ENCODE data around the gene GLYAT. TPM values are rescaled to one million over a fixed set of nuclear protein-coding genes. Genes with fewer than 3 reads are reported as not detected.

The GLYAT gene
- total RNA-seq, 4 donors from 2014 or later: 0.36 to 0.42 TPM; not detected in 2

- 90% methylated on average over 2 of the region's 2 CpGs for WGBS
- Histone ChIP-seq H3K27me3 (no peaks in the 10 kb centered on the region), H3K36me3 (no peaks in the 10 kb centered on the region), H3K4me1 (no peaks in the 10 kb centered on the region), H3K27ac (peak overlapping the region; percentile 38), H3K4me3 (no peak overlapping the region), H3K9me3 (no peaks in the 10 kb centered on the region)
- DNase-seq (ENCODE audit: low spot score in 2 of 2): no peak
- no peak for TF ChIP-seq CTCF (IDR thresholded peaks at IDR 0.05)
- no peak for TF ChIP-seq POLR2A (IDR thresholded peaks at IDR 0.05)
- TF ChIP-seq POLR2AphosphoS5 (IDR thresholded peaks at IDR 0.05): no peak
Measured at GRCh38 chr11:58770166-58770565, 38.4 kb upstream of the GLYAT start.

- TF ChIP-seq EP300 (IDR thresholded peaks at IDR 0.05): no peak
- no peak for TF ChIP-seq CTCF (IDR thresholded peaks at IDR 0.05)
- no peak for TF ChIP-seq POLR2AphosphoS5 (IDR thresholded peaks at IDR 0.05)
- TF ChIP-seq POLR2A (IDR thresholded peaks at IDR 0.05): no peak
- WGBS: 25% methylated on average over 2 of the region's 2 CpGs
- Histone ChIP-seq H3K4me3 (no peak overlapping the region), H3K27me3 (no peaks in the 10 kb centered on the region), H3K36me3 (no peaks in the 10 kb centered on the region), H3K27ac (no peak overlapping the region), H3K9me3 (no peaks in the 10 kb centered on the region), H3K4me1 (no peaks in the 10 kb centered on the region)
- DNase-seq (ENCODE audit: low spot score in 2 of 2): no peak
Measured at GRCh38 chr11:58769308-58769707, 37.6 kb upstream of the GLYAT start.

GRCh38 chr11:58768137-58768536 is 36.4 kb upstream of the GLYAT start:
- Histone ChIP-seq H3K4me3 (no peak overlapping the region), H3K27me3 (no peaks in the 10 kb centered on the region), H3K27ac (no peak overlapping the region), H3K9me3 (no peaks in the 10 kb centered on the region), H3K36me3 (no peaks in the 10 kb centered on the region), H3K4me1 (no peaks in the 10 kb centered on the region)
- no peak for DNase-seq (ENCODE audit: low spot score in 2 of 2)
- no peak for TF ChIP-seq EP300 (IDR thresholded peaks at IDR 0.05)
- TF ChIP-seq CTCF (IDR thresholded peaks at IDR 0.05): no peak
- no peak for TF ChIP-seq POLR2AphosphoS5 (IDR thresholded peaks at IDR 0.05)
- TF ChIP-seq POLR2A (IDR thresholded peaks at IDR 0.05): no peak
- WGBS: 78% methylated on average over 2 of the region's 2 CpGs

GRCh38 chr11:58765078-58765477 is 33.3 kb upstream of the GLYAT start:
- no peaks in the 10 kb centered on the region for H3K4me1 ChIP-seq
- no peak overlapping the region for H3K27ac ChIP-seq
- H3K4me3 ChIP-seq: no peak overlapping the region
- no peak for TF ChIP-seq EP300 (IDR thresholded peaks at IDR 0.05)
- no peak for TF ChIP-seq CTCF (IDR thresholded peaks at IDR 0.05)
- no peak for TF ChIP-seq POLR2A (IDR thresholded peaks at IDR 0.05)
- no peak for TF ChIP-seq POLR2AphosphoS5 (IDR thresholded peaks at IDR 0.05)
- H3K36me3 ChIP-seq: no peaks in the 10 kb centered on the region
- no peak for DNase-seq (ENCODE audit: low spot score in 2 of 2)
- 84% methylated on average over 1 of the region's 1 CpG for WGBS
- H3K9me3 ChIP-seq: no peaks in the 10 kb centered on the region
- no peaks in the 10 kb centered on the region for H3K27me3 ChIP-seq

- H3K27me3 ChIP-seq: no peaks in the 10 kb centered on the region
- no peak for DNase-seq (ENCODE audit: low spot score in 2 of 2)
- H3K4me3 ChIP-seq: no peak overlapping the region
- no peak for TF ChIP-seq POLR2A (IDR thresholded peaks at IDR 0.05)
- TF ChIP-seq POLR2AphosphoS5 (IDR thresholded peaks at IDR 0.05): no peak
- no peak for TF ChIP-seq CTCF (IDR thresholded peaks at IDR 0.05)
- no peak for TF ChIP-seq EP300 (IDR thresholded peaks at IDR 0.05)
- H3K36me3 ChIP-seq: no peaks in the 10 kb centered on the region
- 81% methylated on average over 1 of the region's 1 CpG for WGBS
- H3K9me3 ChIP-seq: no peaks in the 10 kb centered on the region
- no peaks in the 10 kb centered on the region for H3K4me1 ChIP-seq
- no peak overlapping the region for H3K27ac ChIP-seq
Measured at GRCh38 chr11:58763120-58763490, 31.4 kb upstream of the GLYAT start.

All from suprapubic skin (tissue), 4 donors.